ENCODE data around the gene SLC24A3. TPM values are rescaled to one million over a fixed set of nuclear protein-coding genes. Genes with fewer than 3 reads are reported as not detected.

The SLC24A3 gene
- polyA plus RNA-seq (2013, experiment 1 of 2) = 1.00 TPM
- 0.91 TPM for polyA plus RNA-seq (2013, experiment 2 of 2)

GRCh38 chr20:19212469-19212815 lies at the start of gene SLC24A3:
Gene SLC24A3 (plus strand): TSS chr20:19212642.
- 0 to 1% methylated on average over 34 to 35 of the region's 61 CpGs for WGBS, 2 experiments (ENCODE audit: insufficient coverage in 2 of 2)
- H3K36me3 ChIP-seq (ENCODE audit: control insufficient read depth, insufficient read depth, low read length) = no peaks in the 10 kb centered on the region
- peak within 1 kb of the TSS; percentile 46 for H3K4me3 ChIP-seq (ENCODE audit: extremely low read depth, insufficient read depth, low read length, poor library complexity, severe bottlenecking)
- no peak within 1 kb of the TSS for H3K27ac ChIP-seq (ENCODE audit: low read depth, low read length, severe bottlenecking)
- H3K4me1 ChIP-seq (ENCODE audit: control insufficient read depth, insufficient read depth, low read length, poor library complexity, severe bottlenecking) = no peaks in the 10 kb centered on the region
- no peaks in the 10 kb centered on the region for H3K9me3 ChIP-seq (ENCODE audit: control insufficient read depth, low read length)

GRCh38 chr20:19170148-19170547 lies 42.3 kb upstream of the SLC24A3 start:
- Histone ChIP-seq H3K9me3 (ENCODE audit: control insufficient read depth, low read length) (no peaks in the 10 kb centered on the region), H3K36me3 (ENCODE audit: control insufficient read depth, insufficient read depth, low read length) (no peaks in the 10 kb centered on the region), H3K4me3 (ENCODE audit: extremely low read depth, insufficient read depth, low read length, poor library complexity, severe bottlenecking) (no peak overlapping the region), H3K4me1 (ENCODE audit: control insufficient read depth, insufficient read depth, low read length, poor library complexity, severe bottlenecking) (no peaks in the 10 kb centered on the region), H3K27ac (ENCODE audit: low read depth, low read length, severe bottlenecking) (no peak overlapping the region)

GRCh38 chr20:19172637-19173036 lies 39.8 kb upstream of the SLC24A3 start:
- no peaks in the 10 kb centered on the region for H3K4me1 ChIP-seq (ENCODE audit: control insufficient read depth, insufficient read depth, low read length, poor library complexity, severe bottlenecking)
- no peaks in the 10 kb centered on the region for H3K9me3 ChIP-seq (ENCODE audit: control insufficient read depth, low read length)
- no peak overlapping the region for H3K4me3 ChIP-seq (ENCODE audit: extremely low read depth, insufficient read depth, low read length, poor library complexity, severe bottlenecking)
- 80 to 100% methylated on average over 1 of the region's 1 CpG for WGBS, 2 experiments (ENCODE audit: insufficient coverage in 2 of 2)
- H3K27ac ChIP-seq (ENCODE audit: low read depth, low read length, severe bottlenecking) = no peak overlapping the region
- no peaks in the 10 kb centered on the region for H3K36me3 ChIP-seq (ENCODE audit: control insufficient read depth, insufficient read depth, low read length)

- 57% methylated on average over 1 of the region's 1 CpG; no CpG with 5 or more reads in 1 of the 2 experiments for WGBS, 2 experiments (ENCODE audit: insufficient coverage in 2 of 2)
- Histone ChIP-seq H3K4me1 (ENCODE audit: control insufficient read depth, insufficient read depth, low read length, poor library complexity, severe bottlenecking) (no peaks in the 10 kb centered on the region), H3K36me3 (ENCODE audit: control insufficient read depth, insufficient read depth, low read length) (no peaks in the 10 kb centered on the region), H3K9me3 (ENCODE audit: control insufficient read depth, low read length) (no peaks in the 10 kb centered on the region), H3K4me3 (ENCODE audit: extremely low read depth, insufficient read depth, low read length, poor library complexity, severe bottlenecking) (no peak overlapping the region), H3K27ac (ENCODE audit: low read depth, low read length, severe bottlenecking) (no peak overlapping the region)
Measured at GRCh38 chr20:19176470-19177052, 35.9 kb upstream of the SLC24A3 start.

DNA sequence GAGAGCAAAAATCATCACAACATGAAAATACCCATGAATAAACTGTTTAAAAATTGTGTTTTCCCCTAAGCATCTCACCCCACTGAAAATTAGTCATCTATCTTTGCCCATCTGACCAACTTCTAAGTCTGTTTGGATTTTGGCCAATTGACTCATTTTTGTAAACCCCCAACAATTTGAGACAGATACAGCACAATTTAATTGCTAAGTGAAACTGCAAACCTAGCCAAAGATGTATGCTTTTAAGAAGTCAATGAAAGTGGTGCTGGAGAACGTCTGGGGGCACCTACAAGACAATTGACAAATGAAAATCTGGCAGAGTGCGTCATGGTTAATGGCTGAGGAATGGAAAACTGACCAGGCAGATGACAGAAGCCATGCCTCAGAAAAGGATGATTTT lies 30.9 kb upstream of the SLC24A3 start:
- no peak overlapping the region for H3K27ac ChIP-seq (ENCODE audit: low read depth, low read length, severe bottlenecking)
- H3K4me1 ChIP-seq (ENCODE audit: control insufficient read depth, insufficient read depth, low read length, poor library complexity, severe bottlenecking) = no peaks in the 10 kb centered on the region
- no peak overlapping the region for H3K4me3 ChIP-seq (ENCODE audit: extremely low read depth, insufficient read depth, low read length, poor library complexity, severe bottlenecking)
- WGBS, 2 experiments (ENCODE audit: insufficient coverage in 2 of 2) = 75 to 80% methylated on average over 2 of the region's 2 CpGs
- no peaks in the 10 kb centered on the region for H3K9me3 ChIP-seq (ENCODE audit: control insufficient read depth, low read length)
- no peaks in the 10 kb centered on the region for H3K36me3 ChIP-seq (ENCODE audit: control insufficient read depth, insufficient read depth, low read length)

GRCh38 chr20:19185083-19185482 lies 27.4 kb upstream of the SLC24A3 start:
- no peaks in the 10 kb centered on the region for H3K36me3 ChIP-seq (ENCODE audit: control insufficient read depth, insufficient read depth, low read length)
- no peaks in the 10 kb centered on the region for H3K9me3 ChIP-seq (ENCODE audit: control insufficient read depth, low read length)
- no peaks in the 10 kb centered on the region for H3K4me1 ChIP-seq (ENCODE audit: control insufficient read depth, insufficient read depth, low read length, poor library complexity, severe bottlenecking)
- H3K27ac ChIP-seq (ENCODE audit: low read depth, low read length, severe bottlenecking) = no peak overlapping the region
- no peak overlapping the region for H3K4me3 ChIP-seq (ENCODE audit: extremely low read depth, insufficient read depth, low read length, poor library complexity, severe bottlenecking)

DNA sequence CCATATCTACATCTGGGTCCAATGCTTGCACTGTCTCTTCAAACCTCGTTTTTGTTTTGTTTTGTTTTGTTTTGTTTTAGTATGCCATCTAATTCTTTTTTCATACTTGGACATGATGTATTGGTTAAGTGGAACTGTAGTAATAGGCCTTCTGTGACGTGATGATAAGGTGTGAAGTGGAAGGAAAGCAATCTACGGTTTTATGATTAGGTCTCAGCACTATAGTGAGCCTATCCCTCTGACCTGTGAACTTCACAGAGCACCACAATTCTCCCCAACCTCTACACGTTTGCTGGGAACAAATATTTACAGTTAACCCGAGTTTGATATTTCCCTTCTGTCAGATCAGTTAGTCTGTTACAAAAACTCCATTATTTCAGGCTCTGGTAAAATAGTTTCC lies 19.1 kb upstream of the SLC24A3 start:
- 80% methylated on average over 1 of the region's 5 CpGs; no CpG with 5 or more reads in 1 of the 2 experiments for WGBS, 2 experiments (ENCODE audit: insufficient coverage in 2 of 2)
- H3K9me3 ChIP-seq (ENCODE audit: control insufficient read depth, low read length) = no peaks in the 10 kb centered on the region

DNA sequence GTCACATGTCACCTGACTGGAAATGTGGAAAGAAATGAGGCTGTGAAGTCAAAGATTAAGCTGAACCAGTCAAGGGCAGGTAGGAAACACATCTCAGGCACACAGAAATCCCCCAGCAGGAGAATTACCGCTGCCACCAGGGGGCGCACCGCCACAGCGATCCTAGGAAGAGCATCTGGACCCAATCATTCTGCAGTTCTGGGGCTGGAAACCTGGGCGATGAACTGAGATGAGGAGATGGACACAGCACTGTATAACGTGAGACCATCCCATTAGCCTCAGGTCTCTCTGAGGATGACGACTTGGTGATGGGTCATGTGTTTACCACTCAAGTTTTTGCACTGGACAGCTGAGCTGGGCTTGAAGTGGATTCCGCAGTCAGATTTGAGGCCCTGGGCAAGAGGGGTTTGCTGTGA lies 6.5 kb upstream of the SLC24A3 start:
- H3K4me3 ChIP-seq (ENCODE audit: extremely low read depth, insufficient read depth, low read length, poor library complexity, severe bottlenecking) = no peak overlapping the region
- no peaks in the 10 kb centered on the region for H3K9me3 ChIP-seq (ENCODE audit: control insufficient read depth, low read length)
- H3K36me3 ChIP-seq (ENCODE audit: control insufficient read depth, insufficient read depth, low read length) = no peaks in the 10 kb centered on the region
- no peaks in the 10 kb centered on the region for H3K4me1 ChIP-seq (ENCODE audit: control insufficient read depth, insufficient read depth, low read length, poor library complexity, severe bottlenecking)
- 13 to 31% methylated on average over 6 to 8 of the region's 8 CpGs for WGBS, 2 experiments (ENCODE audit: insufficient coverage in 2 of 2)
- H3K27ac ChIP-seq (ENCODE audit: low read depth, low read length, severe bottlenecking) = no peak overlapping the region

More for the DNA sequence above, 19.1 kb upstream of the SLC24A3 start:
- Histone ChIP-seq H3K36me3 (ENCODE audit: control insufficient read depth, insufficient read depth, low read length) (no peaks in the 10 kb centered on the region), H3K4me1 (ENCODE audit: control insufficient read depth, insufficient read depth, low read length, poor library complexity, severe bottlenecking) (no peaks in the 10 kb centered on the region), H3K4me3 (ENCODE audit: extremely low read depth, insufficient read depth, low read length, poor library complexity, severe bottlenecking) (no peak overlapping the region), H3K27ac (ENCODE audit: low read depth, low read length, severe bottlenecking) (no peak overlapping the region)

DNA sequence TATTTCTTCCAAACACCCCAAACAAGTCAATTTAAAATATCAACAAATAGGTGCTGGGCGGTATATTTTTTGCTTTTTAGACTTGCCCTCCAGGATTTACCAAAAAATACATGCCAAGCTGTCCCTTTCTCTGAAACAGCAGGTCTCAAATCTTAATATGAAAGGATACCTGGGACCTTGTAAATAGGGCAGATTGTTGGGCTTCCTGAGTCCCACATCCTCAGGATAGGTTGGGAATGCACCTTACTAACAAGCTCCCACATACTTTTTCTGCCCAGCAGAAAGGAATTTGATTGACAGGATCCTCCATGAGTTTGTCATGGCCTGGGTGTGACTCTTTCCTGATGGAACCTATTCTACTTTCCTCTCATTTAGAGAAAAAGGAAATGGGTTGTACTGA lies 4.9 kb upstream of the SLC24A3 start:
- WGBS, 2 experiments (ENCODE audit: insufficient coverage in 2 of 2) = 67% methylated on average over 1 of the region's 1 CpG; no CpG with 5 or more reads in 1 of the 2 experiments
- H3K36me3 ChIP-seq (ENCODE audit: control insufficient read depth, insufficient read depth, low read length) = no peaks in the 10 kb centered on the region
- H3K9me3 ChIP-seq (ENCODE audit: control insufficient read depth, low read length) = no peaks in the 10 kb centered on the region
- no peak overlapping the region for H3K27ac ChIP-seq (ENCODE audit: low read depth, low read length, severe bottlenecking)
- H3K4me1 ChIP-seq (ENCODE audit: control insufficient read depth, insufficient read depth, low read length, poor library complexity, severe bottlenecking) = no peaks in the 10 kb centered on the region
- no peak overlapping the region for H3K4me3 ChIP-seq (ENCODE audit: extremely low read depth, insufficient read depth, low read length, poor library complexity, severe bottlenecking)

GRCh38 chr20:19210391-19211155 lies 1.9 kb upstream of the SLC24A3 start:
- Histone ChIP-seq H3K4me3 (ENCODE audit: extremely low read depth, insufficient read depth, low read length, poor library complexity, severe bottlenecking) (no peak overlapping the region), H3K36me3 (ENCODE audit: control insufficient read depth, insufficient read depth, low read length) (no peaks in the 10 kb centered on the region), H3K9me3 (ENCODE audit: control insufficient read depth, low read length) (no peaks in the 10 kb centered on the region), H3K4me1 (ENCODE audit: control insufficient read depth, insufficient read depth, low read length, poor library complexity, severe bottlenecking) (no peaks in the 10 kb centered on the region), H3K27ac (ENCODE audit: low read depth, low read length, severe bottlenecking) (no peak overlapping the region)
- WGBS, 2 experiments (ENCODE audit: insufficient coverage in 2 of 2) = 60 to 63% methylated on average over 1 to 2 of the region's 9 CpGs

- 71 to 76% methylated on average over 3 of the region's 5 CpGs for WGBS, 2 experiments (ENCODE audit: insufficient coverage in 2 of 2)
- Histone ChIP-seq H3K4me3 (ENCODE audit: extremely low read depth, insufficient read depth, low read length, poor library complexity, severe bottlenecking) (no peak overlapping the region), H3K36me3 (ENCODE audit: control insufficient read depth, insufficient read depth, low read length) (no peaks in the 10 kb centered on the region), H3K27ac (ENCODE audit: low read depth, low read length, severe bottlenecking) (no peak overlapping the region), H3K9me3 (ENCODE audit: control insufficient read depth, low read length) (no peaks in the 10 kb centered on the region), H3K4me1 (ENCODE audit: control insufficient read depth, insufficient read depth, low read length, poor library complexity, severe bottlenecking) (no peaks in the 10 kb centered on the region)
Measured at GRCh38 chr20:19211252-19211651, 1.2 kb upstream of the SLC24A3 start.

All from mesodermal cell (in vitro differentiated cells).